Activated CD8-positive, alpha-beta T cell treated with anti-CD3 and anti-CD28 coated beads for 36 hours (primary cell): ENCODE data around the gene BCL3. TPM values are rescaled to one million over a fixed set of nuclear protein-coding genes. Genes with fewer than 3 reads are reported as not detected.
"Not testable (repeated sequence)": the region's sequence is repeated elsewhere in the genome, so short reads cannot be mapped to it uniquely, and the experiment has no call there.

Source experiments
- ATAC-seq: fragments of 200-7000 bp; cut with Tn5 transposase; one replicate; pipeline ENCODE4 v1.10.0; 2021; ENCODE audit warnings: mild to moderate bottlenecking, moderate library complexity
- CTCF ChIA-PET: fragments of 350-600 bp; sonication (Branson Sonifier 250); formaldehyde crosslinking; loops from one replicate; lab custom pipeline; 2021; ENCODE audit warnings: antibody characterized with exemption; lab: Charles Lee
- POLR2A ChIA-PET: fragments of 350-600 bp; sonication (Branson Sonifier 250); formaldehyde crosslinking; loops from one replicate; lab custom pipeline; 2021; ENCODE audit warnings: antibody characterized with exemption; lab: Charles Lee
- DNase-seq: peaks from one replicate; pipeline ENCODE4 v3.0.0-alpha.2; 2020
- H3K27ac Mint-ChIP-seq: one replicate; pipeline ENCODE4 v1.8.0; 2021; ENCODE audit warnings: mild to moderate bottlenecking, mixed read lengths
- H3K27me3 Mint-ChIP-seq: one replicate; pipeline ENCODE4 v1.8.0; 2021; ENCODE audit warnings: mixed read lengths
- H3K36me3 Mint-ChIP-seq: one replicate; pipeline ENCODE4 v1.8.0; 2021; ENCODE audit warnings: low read depth, mixed read lengths
- H3K4me1 Mint-ChIP-seq: one replicate; pipeline ENCODE4 v1.8.0; 2021; ENCODE audit warnings: low read depth, mixed read lengths
- H3K4me3 Mint-ChIP-seq: one replicate; pipeline ENCODE4 v1.8.0; 2021; ENCODE audit warnings: mild to moderate bottlenecking, moderate library complexity, mixed read lengths
- H3K9me3 Mint-ChIP-seq: one replicate; pipeline ENCODE4 v1.8.0; 2021; ENCODE audit warnings: mixed read lengths
- intact Hi-C: fragments of 100-400 bp; cut with micrococcal nuclease; formaldehyde crosslinking; loops from one replicate; pipeline ENCODE4 v1.10.0; 2022
- total RNA-seq, 2 experiments: library from RNA; stranded (reverse); gene quantifications; one replicate each; pipeline ENCODE4 v1.2.3, GENCODE V29; 2021
- TF ChIP-seq, protein P1 (sequence below): fragments of 200-600 bp; IDR thresholded peaks from one replicate; pipeline ENCODE4 v1.8.0; 2022; ENCODE audit warnings: antibody characterized with exemption, mild to moderate bottlenecking

BCL3 gene
- total RNA-seq, 2 experiments from 2014 or later: 22.8 to 27.7 TPM

DNA sequence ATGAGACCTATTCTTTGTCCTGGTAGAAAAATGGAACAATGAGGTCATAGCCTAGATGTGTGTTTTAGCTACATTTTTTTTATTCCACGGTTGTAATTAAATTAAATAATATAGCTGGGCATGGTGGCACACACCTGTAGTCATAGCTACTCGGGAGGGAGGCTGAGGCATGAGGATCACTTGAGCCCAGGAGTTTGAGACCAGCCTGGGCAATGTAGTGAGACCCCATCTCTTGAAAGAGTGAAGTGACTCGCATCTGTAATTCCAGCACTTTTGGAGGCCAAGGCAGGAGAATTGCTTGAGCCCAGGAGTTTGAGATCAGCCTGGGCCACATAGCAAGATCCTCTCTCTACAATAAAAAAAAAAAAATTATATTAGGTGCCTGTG, 17.4 kb downstream of the BCL3 start:
- DNase-seq: no peak
- peaks cover 7% of the 10 kb centered on the region for H3K9me3 Mint-ChIP-seq
- POLR2A ChIA-PET: interaction anchor here (0.6 to 2.1 kb wide), 5 partner anchors 13 to 326 kb away, joined by 3 to 9 read pairs (median 3); no protein-coding TSS in a partner anchor
- H3K27ac Mint-ChIP-seq: no peak overlapping the region
- intact Hi-C loops: no loop called here
- no peak for ATAC-seq
- H3K4me1 Mint-ChIP-seq: peaks cover 29% of the 10 kb centered on the region
- no peak overlapping the region for H3K4me3 Mint-ChIP-seq
- TF ChIP-seq, protein P1, sequence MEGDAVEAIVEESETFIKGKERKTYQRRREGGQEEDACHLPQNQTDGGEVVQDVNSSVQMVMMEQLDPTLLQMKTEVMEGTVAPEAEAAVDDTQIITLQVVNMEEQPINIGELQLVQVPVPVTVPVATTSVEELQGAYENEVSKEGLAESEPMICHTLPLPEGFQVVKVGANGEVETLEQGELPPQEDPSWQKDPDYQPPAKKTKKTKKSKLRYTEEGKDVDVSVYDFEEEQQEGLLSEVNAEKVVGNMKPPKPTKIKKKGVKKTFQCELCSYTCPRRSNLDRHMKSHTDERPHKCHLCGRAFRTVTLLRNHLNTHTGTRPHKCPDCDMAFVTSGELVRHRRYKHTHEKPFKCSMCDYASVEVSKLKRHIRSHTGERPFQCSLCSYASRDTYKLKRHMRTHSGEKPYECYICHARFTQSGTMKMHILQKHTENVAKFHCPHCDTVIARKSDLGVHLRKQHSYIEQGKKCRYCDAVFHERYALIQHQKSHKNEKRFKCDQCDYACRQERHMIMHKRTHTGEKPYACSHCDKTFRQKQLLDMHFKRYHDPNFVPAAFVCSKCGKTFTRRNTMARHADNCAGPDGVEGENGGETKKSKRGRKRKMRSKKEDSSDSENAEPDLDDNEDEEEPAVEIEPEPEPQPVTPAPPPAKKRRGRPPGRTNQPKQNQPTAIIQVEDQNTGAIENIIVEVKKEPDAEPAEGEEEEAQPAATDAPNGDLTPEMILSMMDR: no peak
- no peaks in the 10 kb centered on the region for H3K27me3 Mint-ChIP-seq
- H3K36me3 Mint-ChIP-seq: peaks cover 5% of the 10 kb centered on the region
- CTCF ChIA-PET: interaction anchor here (1.4 to 16.0 kb wide), 5 partner anchors 12 to 76 kb away, joined by 4 to 474 read pairs (median 9); no protein-coding TSS in a partner anchor

DNA sequence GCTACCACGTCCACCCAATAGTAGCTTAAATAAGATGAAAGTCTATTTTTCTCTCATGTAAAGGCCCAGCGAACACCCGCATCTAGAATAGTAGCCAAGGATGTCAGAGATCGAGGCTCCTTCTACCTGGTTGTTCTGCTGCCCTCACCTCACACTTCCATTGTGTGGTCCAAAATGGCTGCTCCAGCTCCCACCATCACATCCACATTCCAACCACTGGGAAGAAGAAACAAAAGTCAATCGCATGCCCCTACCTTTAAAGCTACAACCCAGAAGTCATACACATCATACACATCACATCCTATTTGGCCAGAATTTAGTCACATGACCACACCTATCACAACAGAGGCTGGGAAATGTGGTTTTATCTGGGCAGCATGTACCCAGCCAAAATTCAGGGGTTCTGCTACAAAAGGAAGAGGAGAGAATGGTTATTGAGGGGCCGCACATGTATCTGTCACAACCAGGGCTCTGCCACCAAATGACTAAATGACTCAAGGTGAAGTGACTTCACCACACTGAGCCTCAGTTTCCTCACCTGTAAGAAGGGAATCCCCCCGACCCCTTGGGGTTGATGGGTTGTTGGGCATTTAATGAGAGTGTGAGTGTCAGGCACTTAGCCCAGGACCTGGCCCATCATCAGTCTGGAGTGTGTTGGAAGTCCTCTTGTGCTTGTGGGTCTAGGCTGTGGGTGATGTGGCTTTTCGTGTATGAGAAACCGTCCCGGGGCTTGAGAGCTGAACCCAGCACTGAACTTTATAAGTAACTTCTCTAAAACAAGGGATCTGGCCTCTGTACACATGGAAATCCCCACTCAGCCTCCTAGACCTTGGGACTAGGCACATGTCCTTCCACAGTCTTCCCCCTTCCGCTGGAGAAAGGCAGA, 19.0 kb downstream of the BCL3 start:
- ChIA-PET POLR2A (interaction anchor here (1.0 to 1.4 kb wide), 4 partner anchors 12 to 28 kb away, joined by 3 to 4 read pairs (median 3); no protein-coding TSS in a partner anchor), CTCF (interaction anchor here (0.9 to 16.0 kb wide), 7 partner anchors 13 to 77 kb away, joined by 3 to 474 read pairs (median 4); no protein-coding TSS in a partner anchor)
- ATAC-seq (no peak), DNase-seq (peak; percentile 49)
- Mint-ChIP-seq H3K9me3 (peaks cover 7% of the 10 kb centered on the region), H3K4me1 (peaks cover 26% of the 10 kb centered on the region), H3K4me3 (no peak overlapping the region), H3K27me3 (no peaks in the 10 kb centered on the region), H3K36me3 (peaks cover 3% of the 10 kb centered on the region), H3K27ac (no peak overlapping the region)
- TF ChIP-seq, protein P1: no peak
- intact Hi-C loops: no loop called here

DNA sequence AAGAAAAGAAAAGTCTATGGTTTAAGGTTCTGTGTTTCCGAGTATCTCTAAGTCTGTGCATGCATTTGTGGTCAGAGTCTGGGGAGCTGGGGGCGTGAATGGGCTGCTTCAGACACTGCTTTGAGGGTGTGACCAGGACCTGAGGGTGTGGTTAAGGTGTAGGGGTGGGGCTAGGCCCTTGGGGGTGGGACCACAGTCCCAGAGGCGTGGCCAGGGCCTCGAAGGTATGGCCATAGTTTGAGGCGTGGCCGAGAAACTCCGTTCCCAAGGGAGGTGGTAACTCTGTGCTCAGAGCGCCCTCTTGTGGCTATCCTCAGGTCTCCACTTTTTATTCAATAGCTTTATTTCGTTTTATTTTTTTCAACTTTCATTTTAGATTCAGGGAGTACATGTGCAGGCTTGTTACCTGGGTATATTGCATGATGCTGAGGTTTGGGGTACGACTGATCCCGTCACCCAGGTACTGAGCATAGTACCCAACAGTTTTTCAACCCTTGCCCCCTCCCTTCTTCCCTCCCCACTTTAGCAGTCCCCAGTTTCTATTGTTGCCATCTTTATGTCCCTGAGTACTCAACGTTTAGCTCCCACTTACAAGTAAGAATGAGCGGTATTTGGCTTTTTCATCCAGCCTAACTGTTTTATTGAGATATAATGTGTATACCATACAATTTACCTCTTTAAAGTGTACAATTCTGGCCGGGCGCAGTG, 22.2 kb downstream of the BCL3 start:
- TF ChIP-seq, protein P1: peak; percentile 58
- Mint-ChIP-seq H3K4me1 (peaks cover 22% of the 10 kb centered on the region), H3K9me3 (peaks cover 7% of the 10 kb centered on the region), H3K36me3 (peaks cover 3% of the 10 kb centered on the region), H3K27ac (peak overlapping the region; percentile 80), H3K4me3 (peak overlapping the region; percentile 28), H3K27me3 (no peaks in the 10 kb centered on the region)
- CTCF ChIA-PET: interaction anchor here (0.6 to 16.0 kb wide), 37 partner anchors 9 to 567 kb away, joined by 3 to 474 read pairs (median 4); partner anchors contain the start of genes CEACAM16 and NECTIN2
- intact Hi-C loops: loop anchor here (1.0 to 2.0 kb wide), 2 partner anchors 46 to 82 kb away; no protein-coding TSS in a partner anchor
- POLR2A ChIA-PET: interaction anchor here (0.7 to 1.5 kb wide), 4 partner anchors 26 to 81 kb away, joined by 3 to 12 read pairs (median 4); no protein-coding TSS in a partner anchor
- ATAC-seq (peak; percentile 100), DNase-seq (peak; percentile 99)

- H3K36me3 Mint-ChIP-seq, DNase-seq, H3K27me3 Mint-ChIP-seq, H3K9me3 Mint-ChIP-seq, H3K27ac Mint-ChIP-seq, ATAC-seq, intact Hi-C loops, H3K4me3 Mint-ChIP-seq: not testable (repeated sequence)
- peaks cover 22% of the 10 kb centered on the region for H3K4me1 Mint-ChIP-seq
- ChIA-PET POLR2A (interaction anchor here (0.7 kb wide), 1 partner anchor 531 kb away, joined by 4 read pairs; no protein-coding TSS in a partner anchor), CTCF (interaction anchor here (1.1 to 16.0 kb wide), 9 partner anchors 12 to 116 kb away, joined by 3 to 474 read pairs (median 30); no protein-coding TSS in a partner anchor)
Measured at GRCh38 chr19:44772144-44772543, 23.6 kb downstream of the BCL3 start.

- CTCF ChIA-PET: interaction anchor here (1.6 to 16.0 kb wide), 5 partner anchors 11 to 117 kb away, joined by 6 to 474 read pairs (median 43); no protein-coding TSS in a partner anchor
- H3K9me3 Mint-ChIP-seq: peaks cover 4% of the 10 kb centered on the region
- POLR2A ChIA-PET: no interaction called here
- no peak for ATAC-seq
- intact Hi-C loops: no loop called here
- peaks cover 3% of the 10 kb centered on the region for H3K36me3 Mint-ChIP-seq
- no peak for DNase-seq
- no peak overlapping the region for H3K4me3 Mint-ChIP-seq
- H3K27ac Mint-ChIP-seq: no peak overlapping the region
- peaks cover 13% of the 10 kb centered on the region for H3K4me1 Mint-ChIP-seq
- TF ChIP-seq, protein P1: no peak
- H3K27me3 Mint-ChIP-seq: no peaks in the 10 kb centered on the region
Measured at GRCh38 chr19:44772959-44773358, 24.5 kb downstream of the BCL3 start.
